Measurements from ENCODE around the gene SMYD3.

SMYD3 gene

GRCh38 chr1:246459221-246459620, 47.9 kb downstream of the SMYD3 start:
- DNase-seq = no peak

GRCh38 chr1:246455476-246455875, 51.6 kb downstream of the SMYD3 start:
- no peak for DNase-seq

- DNase-seq = no peak
These were observed 52.4 kb downstream of the SMYD3 start for GRCh38 chr1:246454655-246455054.

GRCh38 chr1:246450611-246451251, 56.3 kb downstream of the SMYD3 start:
- peak; percentile 23 for DNase-seq

GRCh38 chr1:246448373-246448772, 58.7 kb downstream of the SMYD3 start:
- DNase-seq = no peak

- DNase-seq = no peak
These were observed 59.6 kb downstream of the SMYD3 start for GRCh38 chr1:246447501-246447900.

- DNase-seq = no peak
These were observed 61.6 kb downstream of the SMYD3 start for GRCh38 chr1:246445503-246445902.

- no peak for DNase-seq
These were observed 62.5 kb downstream of the SMYD3 start for GRCh38 chr1:246444617-246445016.

- DNase-seq = no peak
These were observed 69.1 kb downstream of the SMYD3 start for GRCh38 chr1:246437961-246438360.

GRCh38 chr1:246435421-246436041, 71.5 kb downstream of the SMYD3 start:
- no peak for DNase-seq

GRCh38 chr1:246434335-246434734, 72.7 kb downstream of the SMYD3 start:
- no peak for DNase-seq

- no peak for DNase-seq
These were observed 78.4 kb downstream of the SMYD3 start for GRCh38 chr1:246428542-246429308.

- DNase-seq = no peak
These were observed 79.5 kb downstream of the SMYD3 start for GRCh38 chr1:246427611-246428010.

- DNase-seq = no peak
These were observed 81.2 kb downstream of the SMYD3 start for GRCh38 chr1:246425895-246426294.

- no peak for DNase-seq
These were observed 81.8 kb downstream of the SMYD3 start for GRCh38 chr1:246425139-246425794.

- DNase-seq = no peak
These were observed 86.8 kb downstream of the SMYD3 start for GRCh38 chr1:246420300-246420699.

- no peak for DNase-seq
These were observed 88.3 kb downstream of the SMYD3 start for GRCh38 chr1:246418565-246419312.

- DNase-seq = no peak
These were observed 89.1 kb downstream of the SMYD3 start for GRCh38 chr1:246417813-246418564.

GRCh38 chr1:246417152-246417812, 89.8 kb downstream of the SMYD3 start:
- DNase-seq = no peak

- no peak for DNase-seq
These were observed 90.8 kb downstream of the SMYD3 start for GRCh38 chr1:246416261-246416660.

GRCh38 chr1:246415028-246415427, 92.1 kb downstream of the SMYD3 start:
- DNase-seq = no peak

Data from retina (tissue), 1 donor.